ENCODE data around the gene CLDN1.

GRCh38 chr3:190306513-190307163 lies 15.6 kb downstream of the CLDN1 start:
- TF ChIP-seq POLR2A (IDR thresholded peaks at IDR 0.05; ENCODE audit: extremely low read depth, insufficient read length): no peak
- TF ChIP-seq CTCF (IDR thresholded peaks at IDR 0.05; ENCODE audit: low read depth, low read length): no peak
- TF ChIP-seq MAX (IDR thresholded peaks at IDR 0.05; ENCODE audit: low read depth, low read length): no peak
- TF ChIP-seq MYC (IDR thresholded peaks at IDR 0.05; ENCODE audit: low read depth, low read length): no peak
